H54 (cell line): Measurements from ENCODE around the gene CCDC33.
A peak's percentile ranks its signal among the peaks of the same experiment; 100 is the strongest.

Experiments used
- DNase-seq: peaks from one replicate; pipeline ENCODE4 v3.0.0; 2011; ENCODE audit warnings: low spot score, mixed read lengths; ENCODE audit not compliant: insufficient read length
- FAIRE-seq: peaks from 3 replicates; lab custom pipeline; 2011; peaks lifted over from hg19 to GRCh38; lab: Jason Lieb, UNC
- POLR2A ChIP-seq: IDR thresholded peaks from 2 replicates; pipeline ENCODE4 v1.6.1; 2011; ENCODE audit warnings: low read depth, mild to moderate bottlenecking, low read length

CCDC33 gene

DNA sequence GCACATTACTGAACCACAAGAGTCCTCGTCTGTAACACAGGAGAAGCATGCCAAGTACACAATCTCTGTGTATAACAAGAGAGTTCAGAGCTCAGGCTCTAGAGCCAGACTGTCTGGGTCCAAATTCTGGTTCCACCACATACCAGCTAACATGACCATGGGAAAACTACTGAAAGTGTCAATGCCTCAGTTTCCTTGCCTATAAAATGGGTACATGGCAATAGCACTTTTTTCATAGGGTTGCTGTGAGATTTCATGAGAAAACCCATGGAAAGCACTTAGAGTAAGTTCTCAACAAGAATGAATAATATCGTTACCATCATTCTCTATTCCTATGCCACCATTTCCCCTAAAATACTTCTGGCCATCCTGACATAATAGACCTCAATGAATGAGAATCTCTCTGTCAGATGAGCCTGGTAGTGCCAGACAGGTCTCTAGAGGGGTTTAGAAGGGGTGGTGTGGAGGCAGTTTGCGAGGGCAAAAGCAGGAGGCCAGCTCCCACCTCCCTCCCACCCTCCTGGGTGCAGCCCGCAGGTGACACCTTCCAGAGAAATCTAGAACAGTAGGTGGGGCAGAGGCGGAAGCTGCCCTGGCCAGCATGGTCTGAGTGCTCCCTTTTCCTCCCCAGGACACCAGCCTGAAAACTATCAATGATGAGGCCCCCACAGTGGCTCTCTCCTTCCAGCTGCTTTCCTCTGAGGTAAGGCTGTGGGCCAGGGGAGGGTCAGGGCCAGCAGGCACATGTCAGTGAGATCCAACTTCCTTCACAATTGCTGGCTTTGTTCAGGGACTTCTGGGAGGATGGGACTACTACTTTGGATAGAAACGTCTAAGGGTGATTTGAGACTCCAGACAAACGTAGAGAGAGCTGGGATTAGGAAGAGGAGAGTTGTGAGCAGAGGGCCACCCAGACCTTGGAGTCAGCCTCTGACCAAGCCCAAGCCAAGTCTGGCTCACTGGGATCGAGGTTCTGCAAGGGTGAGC is 45.3 kb downstream of the CCDC33 start:
- DNase-seq: no peak
- no peak for FAIRE-seq
- TF ChIP-seq POLR2A: no peak

DNA sequence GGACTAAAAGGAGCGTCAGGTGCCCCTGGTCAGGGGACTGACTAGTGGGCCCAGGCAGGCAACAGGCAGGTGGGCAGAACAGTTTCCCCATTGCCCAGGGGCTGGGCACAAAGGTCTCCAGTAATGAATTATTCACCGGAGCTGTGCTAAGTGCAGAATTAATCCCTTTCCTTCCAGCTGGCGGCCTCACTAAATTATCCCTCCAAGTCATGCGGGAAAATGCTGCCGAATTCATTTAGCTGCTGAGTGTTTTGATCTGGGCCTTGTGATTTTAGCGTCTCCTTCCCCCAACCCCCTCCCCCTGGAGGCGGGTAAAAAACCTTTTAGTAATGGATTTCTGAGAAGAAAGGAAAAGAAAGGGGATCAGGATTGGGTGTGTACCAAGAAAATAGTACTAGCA is 47.2 kb downstream of the CCDC33 start:
- TF ChIP-seq POLR2A: no peak
- FAIRE-seq (no peak), DNase-seq (no peak)

- no peak for FAIRE-seq
- TF ChIP-seq POLR2A: no peak
- DNase-seq: no peak
These were observed 53.5 kb downstream of the CCDC33 start for GRCh38 chr15:74289671-74290070.

- no peak for DNase-seq
- FAIRE-seq: no peak
- no peak for TF ChIP-seq POLR2A
These were observed 54.5 kb downstream of the CCDC33 start for GRCh38 chr15:74290645-74291044.

GRCh38 chr15:74291101-74292071 is 55.3 kb downstream of the CCDC33 start:
- TF ChIP-seq POLR2A: no peak
- peak; percentile 72 for DNase-seq
- no peak for FAIRE-seq

DNA sequence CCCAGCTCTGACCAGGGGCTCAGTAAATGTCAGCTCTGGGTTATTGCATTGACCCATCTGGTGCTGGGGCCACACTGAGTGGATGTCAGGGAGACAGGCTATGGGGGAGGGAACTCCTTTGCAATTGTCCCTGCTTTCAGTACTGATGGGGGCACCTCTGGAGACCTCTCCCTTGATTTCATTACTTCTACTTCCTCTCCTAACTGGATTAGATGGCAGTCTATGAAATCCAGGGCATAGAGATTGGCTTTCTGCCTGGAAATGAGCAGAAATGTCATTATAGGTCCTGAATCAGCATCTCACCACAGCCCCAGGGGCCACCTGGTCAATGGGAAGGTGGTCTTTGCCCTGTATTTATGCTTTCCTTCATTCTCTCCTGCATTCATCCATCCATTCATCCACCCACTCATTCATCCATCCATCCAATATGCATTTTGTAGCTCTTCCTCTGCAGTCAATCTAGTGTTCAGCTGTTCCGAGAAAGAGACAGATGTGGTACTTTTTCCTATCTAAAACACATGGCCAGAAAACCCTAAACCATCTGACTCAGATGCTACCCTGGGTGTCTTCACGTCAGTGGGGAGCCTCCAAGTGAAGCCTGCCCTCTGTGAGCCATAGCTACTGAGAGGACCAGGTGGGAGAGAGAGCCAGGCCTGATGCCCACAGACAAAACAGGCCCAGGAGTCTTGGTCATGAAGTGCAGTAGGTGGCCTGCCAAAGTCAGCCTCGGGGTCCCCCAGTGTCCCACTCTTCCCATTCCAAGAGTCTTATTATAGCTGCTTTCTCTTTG is 57.1 kb downstream of the CCDC33 start:
- DNase-seq (no peak), FAIRE-seq (no peak)
- TF ChIP-seq POLR2A: no peak

DNA sequence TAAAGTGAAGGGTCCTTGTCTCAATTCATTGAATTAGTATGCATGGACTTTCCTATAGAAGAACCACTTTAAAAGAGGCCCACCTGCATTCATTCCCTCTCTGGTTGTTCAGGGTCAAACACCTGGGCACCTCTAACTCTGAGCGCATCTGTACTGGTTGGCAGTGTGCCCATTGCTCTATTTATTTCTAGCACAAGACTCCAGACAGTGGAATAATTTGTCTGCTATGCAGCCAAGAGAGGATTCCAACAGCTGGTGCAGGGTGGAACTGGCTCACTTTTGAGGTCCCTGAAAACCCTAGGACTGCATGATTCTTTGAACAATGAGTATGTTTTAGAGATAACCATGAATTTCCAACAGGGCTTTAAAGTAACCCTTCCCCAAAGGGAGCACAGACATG is 57.9 kb downstream of the CCDC33 start:
- TF ChIP-seq POLR2A: no peak
- FAIRE-seq (no peak), DNase-seq (no peak)

- no peak for FAIRE-seq
- no peak for DNase-seq
- TF ChIP-seq POLR2A: no peak
These were observed 59.7 kb downstream of the CCDC33 start for GRCh38 chr15:74295800-74296199.

GRCh38 chr15:74297887-74298286 is 61.8 kb downstream of the CCDC33 start:
- TF ChIP-seq POLR2A: no peak

GRCh38 chr15:74300057-74300795 is 64.1 kb downstream of the CCDC33 start:
- no peak for DNase-seq
- FAIRE-seq: no peak
- no peak for TF ChIP-seq POLR2A

More at GRCh38 chr15:74297887-74298286, 61.8 kb downstream of the CCDC33 start:
- no peak for FAIRE-seq
- no peak for DNase-seq

- no peak for FAIRE-seq
- no peak for DNase-seq
- no peak for TF ChIP-seq POLR2A
These were observed 65.6 kb downstream of the CCDC33 start for GRCh38 chr15:74301583-74302361.
